AG10803 (cell line): Measurements from ENCODE around the gene MICALL2.

Experiments used
- DNase-seq: peaks from one replicate; pipeline ENCODE4 v3.0.0; 2010; ENCODE audit warnings: low read depth
- H3K4me3 ChIP-seq: 2 replicates; pipeline ENCODE4 v1.5.1; 2011; ENCODE audit warnings: mild to moderate bottlenecking, low read length, control low read depth
- TF ChIP-seq, protein P1 (sequence below): conservative IDR thresholded peaks from 2 replicates; pipeline ENCODE4 v1.5.1; 2011; ENCODE audit warnings: mild to moderate bottlenecking, low read length, control low read depth, inconsistent platforms

MICALL2 gene

GRCh38 chr7:1433128-1433920 is 25.9 kb downstream of the MICALL2 start:
- H3K4me3 ChIP-seq: no peak overlapping the region
- no peak for DNase-seq
- TF ChIP-seq, protein P1, sequence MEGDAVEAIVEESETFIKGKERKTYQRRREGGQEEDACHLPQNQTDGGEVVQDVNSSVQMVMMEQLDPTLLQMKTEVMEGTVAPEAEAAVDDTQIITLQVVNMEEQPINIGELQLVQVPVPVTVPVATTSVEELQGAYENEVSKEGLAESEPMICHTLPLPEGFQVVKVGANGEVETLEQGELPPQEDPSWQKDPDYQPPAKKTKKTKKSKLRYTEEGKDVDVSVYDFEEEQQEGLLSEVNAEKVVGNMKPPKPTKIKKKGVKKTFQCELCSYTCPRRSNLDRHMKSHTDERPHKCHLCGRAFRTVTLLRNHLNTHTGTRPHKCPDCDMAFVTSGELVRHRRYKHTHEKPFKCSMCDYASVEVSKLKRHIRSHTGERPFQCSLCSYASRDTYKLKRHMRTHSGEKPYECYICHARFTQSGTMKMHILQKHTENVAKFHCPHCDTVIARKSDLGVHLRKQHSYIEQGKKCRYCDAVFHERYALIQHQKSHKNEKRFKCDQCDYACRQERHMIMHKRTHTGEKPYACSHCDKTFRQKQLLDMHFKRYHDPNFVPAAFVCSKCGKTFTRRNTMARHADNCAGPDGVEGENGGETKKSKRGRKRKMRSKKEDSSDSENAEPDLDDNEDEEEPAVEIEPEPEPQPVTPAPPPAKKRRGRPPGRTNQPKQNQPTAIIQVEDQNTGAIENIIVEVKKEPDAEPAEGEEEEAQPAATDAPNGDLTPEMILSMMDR: no peak

DNA sequence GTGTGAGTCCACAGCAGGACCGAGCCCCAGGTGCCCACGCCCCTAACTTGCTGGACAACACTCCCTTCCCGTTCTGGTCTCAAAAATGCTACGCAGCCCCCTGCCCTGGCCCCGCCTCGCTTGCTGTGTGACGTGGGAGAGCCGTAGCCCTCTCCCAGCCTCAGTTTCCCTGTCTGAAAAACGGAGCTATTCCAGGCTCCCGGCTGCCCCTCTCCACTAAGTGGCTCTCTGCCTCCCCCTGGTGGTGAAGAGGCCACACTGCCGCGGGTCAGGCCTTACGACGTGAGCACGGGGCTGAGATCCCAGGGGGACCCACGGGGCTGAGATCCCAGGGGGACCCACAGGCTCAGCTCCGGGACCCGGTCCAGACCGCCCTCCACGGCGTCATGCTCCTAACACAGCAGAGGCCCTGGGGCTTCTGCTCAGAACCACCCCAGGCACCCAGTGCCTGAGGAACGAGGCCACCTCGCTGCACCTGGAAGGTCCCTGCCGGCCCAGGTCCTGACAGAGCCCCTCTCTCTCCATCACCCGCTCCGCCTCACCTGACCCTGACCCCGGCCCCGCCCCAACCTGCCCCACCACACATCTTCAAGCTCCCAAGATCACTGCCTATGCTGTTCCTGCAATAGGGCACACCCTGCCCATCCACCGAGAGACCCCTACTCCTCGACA is 26.7 kb downstream of the MICALL2 start:
- TF ChIP-seq, protein P1: peak; percentile 86

GRCh38 chr7:1431634-1432380 is 27.5 kb downstream of the MICALL2 start:
- TF ChIP-seq, protein P1: no peak
- no peak for DNase-seq
- no peak overlapping the region for H3K4me3 ChIP-seq

More for the DNA sequence above, 26.7 kb downstream of the MICALL2 start:
- peak; percentile 31 for DNase-seq
- no peak overlapping the region for H3K4me3 ChIP-seq

- TF ChIP-seq, protein P1: no peak
- no peak overlapping the region for H3K4me3 ChIP-seq
- no peak for DNase-seq
Observed at GRCh38 chr7:1431226-1431625, 28.0 kb downstream of the MICALL2 start.

DNA sequence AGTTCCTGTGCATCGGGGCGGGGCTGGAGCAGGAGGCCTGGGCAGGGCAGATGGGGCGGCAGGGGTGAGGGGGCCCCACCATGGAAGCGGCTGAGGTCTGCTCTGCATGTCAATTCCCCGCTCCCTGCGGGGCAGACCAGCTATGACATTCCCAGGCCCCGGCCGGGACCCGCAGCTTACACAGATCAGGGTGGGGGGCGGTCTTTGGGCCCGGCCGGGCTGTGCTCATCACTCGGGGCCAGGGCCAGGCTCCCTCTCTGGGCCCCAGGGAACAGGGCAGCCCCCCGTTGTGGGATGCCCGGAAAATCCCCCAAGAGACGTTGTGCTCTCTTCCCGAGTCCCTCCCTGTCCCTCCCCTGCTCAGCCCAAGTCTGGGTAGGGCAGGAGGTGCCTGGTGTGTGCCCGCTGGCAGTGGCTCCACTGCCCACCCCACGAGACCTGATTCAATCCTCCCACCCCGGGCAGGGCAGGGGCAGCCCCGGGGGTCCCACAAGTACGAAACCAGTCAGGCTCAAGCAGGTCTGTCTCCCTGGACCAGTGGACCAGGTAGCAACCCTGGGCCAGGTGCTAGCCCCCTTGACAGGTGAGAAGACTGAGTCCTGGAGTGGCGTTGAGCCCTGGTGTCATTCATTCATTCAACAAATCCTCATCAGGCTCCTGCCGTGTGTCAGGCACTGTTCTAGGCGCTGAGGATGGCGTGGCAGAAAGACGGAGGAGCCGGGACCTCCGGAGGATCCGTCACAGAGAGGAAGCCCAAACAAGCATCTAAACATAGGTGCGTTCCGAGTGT is 29.0 kb downstream of the MICALL2 start:
- no peak for DNase-seq
- no peak overlapping the region for H3K4me3 ChIP-seq
- TF ChIP-seq, protein P1: no peak

DNA sequence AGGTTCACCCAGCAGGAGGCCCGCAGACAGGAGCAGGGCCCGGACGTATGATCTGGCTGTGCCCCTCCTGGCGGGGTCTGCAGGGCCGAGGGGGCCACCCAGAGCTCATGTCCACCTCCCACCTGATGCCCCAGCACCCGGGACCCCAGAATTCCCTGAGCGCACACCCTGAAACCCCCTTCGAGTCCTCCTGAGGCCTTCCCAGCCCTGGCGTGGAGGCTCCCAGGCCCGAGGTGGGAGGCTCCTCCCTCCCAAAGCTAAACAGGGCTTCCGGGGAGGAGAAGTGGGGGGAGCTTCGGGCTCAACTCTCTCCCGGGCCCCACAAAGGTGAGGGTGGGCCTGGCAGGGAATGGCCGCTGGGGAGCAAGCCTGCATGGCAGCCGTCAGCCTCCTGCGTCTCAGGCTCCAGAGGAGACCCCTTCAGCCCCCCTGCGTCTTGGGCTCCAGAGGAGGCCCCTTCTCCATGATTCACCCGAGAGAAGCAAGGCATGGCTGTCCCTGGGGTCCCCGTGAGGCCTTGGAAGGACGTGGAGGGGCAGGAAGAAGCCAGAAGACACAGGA is 30.2 kb downstream of the MICALL2 start:
- H3K4me3 ChIP-seq: no peak overlapping the region
- no peak for DNase-seq
- TF ChIP-seq, protein P1: no peak
